NCI-H2196 treated with DMSO at 0.1 percent for 48 hours (cell line): ENCODE results near the gene HARS2.
A peak's percentile ranks its signal among the peaks of the same experiment; 100 is the strongest.
"Not testable (repeated sequence)": the region's sequence is repeated elsewhere in the genome, so short reads cannot be mapped to it uniquely, and the experiment has no call there.

ENCODE experiments used
- DNase-seq: peaks from one replicate; lab custom pipeline; 2025; ENCODE audit not compliant: unreplicated experiment; lab: John Stamatoyannopoulos, UW

HARS2 gene

DNA sequence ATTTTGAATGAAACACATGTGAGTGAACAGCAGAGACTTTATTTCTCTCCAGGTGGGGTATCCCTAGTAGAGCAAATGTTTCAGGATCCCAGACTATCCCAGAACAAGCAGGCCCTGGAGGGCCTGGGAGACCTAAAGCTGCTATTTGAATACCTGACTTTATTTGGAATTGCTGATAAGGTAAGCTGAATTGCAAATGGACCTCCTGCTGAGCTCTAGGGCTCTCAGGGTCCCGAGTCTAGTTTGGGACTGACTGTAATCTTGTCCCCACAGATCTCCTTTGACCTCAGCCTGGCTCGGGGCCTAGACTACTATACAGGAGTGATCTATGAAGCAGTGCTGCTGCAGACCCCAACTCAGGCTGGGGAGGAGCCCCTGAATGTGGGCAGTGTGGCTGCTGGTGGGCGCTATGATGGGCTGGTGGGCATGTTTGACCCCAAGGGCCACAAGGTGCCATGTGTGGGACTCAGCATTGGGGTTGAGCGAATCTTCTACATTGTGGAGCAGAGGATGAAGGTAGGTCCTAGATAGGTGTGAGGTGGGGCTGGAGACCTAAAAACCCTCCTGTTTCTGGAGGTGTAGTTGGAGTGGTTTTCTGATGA is 5.7 kb downstream of the HARS2 start:
- no peak for DNase-seq

DNA sequence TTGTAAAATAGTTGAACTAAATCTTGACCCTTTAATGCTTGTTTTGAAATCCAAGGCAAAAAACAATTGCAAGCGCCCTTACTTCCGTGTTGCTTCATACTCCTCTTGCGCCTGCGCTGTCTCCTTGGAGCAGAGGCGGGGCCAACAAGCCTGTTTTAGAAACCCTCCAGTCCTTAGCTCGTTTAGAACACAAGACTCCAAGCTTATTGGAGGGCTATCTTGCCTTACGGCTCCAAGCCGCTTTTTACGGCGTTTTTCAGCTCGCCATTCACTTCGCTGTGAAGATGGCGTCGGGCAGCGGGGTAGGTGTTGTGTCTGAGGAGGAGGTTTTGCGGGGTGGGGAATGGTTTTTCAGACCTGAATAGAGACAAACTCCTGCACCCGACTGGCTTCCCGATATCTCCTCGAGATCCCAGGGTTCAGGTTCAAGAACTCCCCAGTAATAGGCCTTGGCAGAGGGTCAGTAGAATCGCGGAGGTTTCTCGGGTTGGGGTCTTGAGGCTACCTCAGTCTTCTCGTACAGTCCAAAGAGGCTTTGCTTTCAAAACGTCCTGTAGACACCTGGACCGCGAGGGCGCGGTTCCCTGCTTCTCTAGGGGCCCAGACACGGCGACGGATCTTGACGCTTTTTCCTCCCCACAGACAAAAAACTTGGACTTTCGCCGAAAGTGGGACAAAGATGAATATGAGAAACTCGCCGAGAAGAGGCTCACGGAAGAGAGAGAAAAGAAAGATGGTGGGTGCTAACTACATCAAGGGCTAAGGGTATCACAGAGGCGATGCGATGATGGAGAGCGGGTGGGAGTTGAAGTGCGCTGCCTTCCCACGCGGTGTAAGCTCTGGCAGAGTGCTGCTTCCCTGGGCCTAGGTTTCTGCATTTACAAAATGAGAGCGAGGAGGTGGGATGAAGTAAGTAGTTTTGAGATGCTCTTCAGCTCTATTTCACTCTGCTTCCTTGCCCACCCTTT is 9.2 kb downstream of the HARS2 start, which contains the start of gene ZMAT2:
Gene ZMAT2 (plus strand): TSS at position 271 of the 968 bp plus-strand sequence. CDS start 14 bp downstream, at position 285.
- DNase-seq = peak; percentile 95

DNA sequence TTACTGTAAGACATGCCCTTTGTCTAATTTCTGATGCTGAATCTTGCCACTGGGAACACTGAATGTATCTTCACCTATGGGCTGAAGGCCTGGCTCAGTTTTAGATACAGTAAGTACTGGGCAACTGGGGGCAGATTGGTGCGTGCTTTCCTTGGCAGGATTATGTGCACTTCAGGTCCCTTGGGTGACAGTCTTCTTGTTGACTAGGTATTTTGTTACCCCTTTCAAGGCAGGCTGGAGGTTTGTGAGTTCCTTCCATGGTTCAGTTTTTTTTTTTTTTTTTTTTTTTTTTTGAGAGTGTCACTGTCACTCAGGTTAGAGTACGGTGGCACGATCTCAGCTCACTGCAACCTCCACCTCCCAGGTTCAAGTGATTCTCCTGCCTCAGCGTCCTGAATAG is 16.6 kb downstream of the HARS2 start:
- no peak for DNase-seq

DNA sequence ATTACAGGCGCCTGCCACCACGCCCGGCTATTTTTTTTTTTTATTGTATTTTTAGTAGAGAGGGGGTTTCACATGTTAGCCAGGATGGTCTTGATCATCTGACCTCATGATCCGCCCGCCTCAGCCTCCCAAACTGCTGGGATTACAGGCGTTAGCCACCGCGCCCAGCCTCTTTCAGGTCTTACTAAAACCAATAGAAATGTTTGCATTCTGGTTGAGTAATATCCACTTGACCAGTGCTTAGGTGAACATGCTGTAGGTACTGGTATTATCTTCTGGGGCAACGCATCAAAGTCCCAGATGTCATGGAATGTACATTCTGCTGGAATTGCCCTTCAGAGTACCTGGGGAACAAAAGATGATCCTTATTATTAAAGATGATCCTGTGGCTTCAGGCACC is 17.5 kb downstream of the HARS2 start:
- DNase-seq = not testable (repeated sequence)

DNA sequence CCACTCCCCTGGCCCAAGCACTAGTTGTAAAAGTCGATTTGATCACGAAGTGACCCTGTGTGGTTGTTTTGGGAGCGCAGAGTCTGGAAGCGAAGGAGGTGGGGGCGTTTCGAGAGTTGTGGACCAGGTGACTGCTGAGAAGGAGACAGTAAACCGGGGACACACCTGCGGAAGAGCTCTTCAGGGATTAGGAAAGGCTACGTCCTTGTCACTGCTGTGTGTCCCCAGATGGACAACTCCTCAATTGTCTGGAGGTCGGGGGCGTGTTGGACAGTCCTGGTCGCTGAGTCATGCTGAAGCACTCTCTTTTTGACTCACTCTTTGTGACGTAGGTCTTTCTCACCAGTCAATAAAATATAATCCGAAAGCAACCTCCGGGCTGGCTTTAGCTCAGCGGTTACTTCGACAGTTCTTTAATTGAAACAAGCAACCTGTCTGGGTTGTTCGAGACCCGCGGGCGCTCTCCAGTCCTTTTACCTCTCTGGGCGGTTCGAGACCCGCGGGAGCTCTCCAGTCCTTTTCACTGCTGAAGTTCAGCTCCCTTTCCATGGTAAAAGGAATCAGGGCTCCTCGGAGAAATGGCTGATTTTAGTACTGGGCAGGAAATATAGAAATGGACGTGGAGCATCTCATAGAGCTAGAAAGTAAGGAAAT is 19.8 kb downstream of the HARS2 start:
- peak; percentile 75 for DNase-seq

DNA sequence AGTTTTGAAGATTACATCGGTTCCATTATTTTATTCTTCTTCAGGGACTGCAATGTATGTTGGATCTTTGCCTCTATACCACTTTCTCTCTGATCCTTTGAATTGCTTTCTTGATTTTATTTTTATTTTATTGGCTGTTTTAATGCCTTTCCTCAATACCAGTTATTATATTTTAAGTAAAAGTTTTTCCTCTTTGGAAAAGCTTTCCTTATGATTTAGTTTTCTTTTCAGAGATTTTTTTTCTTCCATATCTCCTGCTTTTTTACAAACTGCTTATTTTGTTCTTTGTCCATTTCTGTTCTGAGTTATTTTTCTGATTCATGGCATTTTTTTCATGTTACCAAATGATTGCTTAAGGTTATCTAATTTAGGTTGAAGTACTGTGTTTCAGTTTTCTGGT is 20.5 kb downstream of the HARS2 start:
- no peak for DNase-seq

DNA sequence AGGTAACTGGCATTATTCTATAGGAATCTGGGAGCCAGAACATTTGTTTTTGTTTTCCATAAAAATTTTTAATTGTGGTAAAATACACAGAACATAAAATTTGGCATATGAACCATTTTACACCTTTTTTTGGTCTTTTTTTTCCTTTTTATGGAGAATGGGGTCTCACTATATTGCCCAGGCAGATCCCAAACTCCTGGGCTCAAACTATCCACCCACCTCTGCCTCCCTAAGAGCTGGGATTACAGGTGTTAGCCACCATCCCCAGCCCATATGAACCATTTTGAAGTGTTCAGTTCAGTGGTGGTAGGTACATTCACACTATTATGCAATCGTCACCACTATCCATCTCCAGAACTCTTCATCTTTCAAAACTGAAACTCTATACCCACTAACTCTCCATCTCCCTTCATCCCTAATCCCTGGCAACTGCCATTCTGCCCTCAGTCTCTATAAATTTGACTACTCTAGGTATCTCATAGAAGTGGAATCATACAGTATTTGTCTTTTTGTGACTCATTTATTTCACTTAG is 22.4 kb downstream of the HARS2 start:
- no peak for DNase-seq

DNA sequence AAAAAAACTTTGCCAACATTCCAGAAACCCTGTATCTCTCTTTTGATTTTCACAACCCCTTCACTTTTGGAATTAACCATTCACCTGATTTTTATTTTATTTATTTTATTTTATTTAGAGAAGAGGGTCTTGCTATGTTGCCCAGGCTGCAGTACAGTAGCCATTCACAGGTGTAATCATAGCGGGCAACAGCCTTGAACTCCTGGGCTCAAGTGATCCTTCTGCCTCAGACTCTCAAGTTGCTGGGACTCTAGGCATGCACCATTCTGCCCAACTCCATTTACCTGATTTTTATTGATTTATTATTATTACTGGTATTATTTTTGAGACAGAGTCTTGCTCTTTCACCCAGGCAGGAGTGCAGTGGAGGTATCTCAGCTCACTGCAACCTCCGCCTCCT is 25.0 kb downstream of the HARS2 start:
- DNase-seq = not testable (repeated sequence)

DNA sequence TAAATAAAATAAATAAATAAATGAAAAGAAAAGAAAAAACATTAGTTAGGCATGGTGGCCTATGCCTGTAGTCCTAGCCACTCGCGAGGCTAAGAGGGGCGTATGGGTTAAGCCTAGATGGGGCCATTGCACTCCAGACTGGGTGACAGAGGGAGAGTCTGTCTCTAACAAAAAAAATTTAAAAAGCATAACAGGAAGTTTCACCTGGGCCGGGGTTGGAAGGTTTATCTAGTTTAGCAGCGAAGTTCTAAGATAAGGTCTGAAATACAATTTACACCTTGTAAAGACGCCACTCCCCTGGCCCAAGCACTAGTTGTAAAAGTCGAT is 27.0 kb downstream of the HARS2 start:
- no peak for DNase-seq

DNA sequence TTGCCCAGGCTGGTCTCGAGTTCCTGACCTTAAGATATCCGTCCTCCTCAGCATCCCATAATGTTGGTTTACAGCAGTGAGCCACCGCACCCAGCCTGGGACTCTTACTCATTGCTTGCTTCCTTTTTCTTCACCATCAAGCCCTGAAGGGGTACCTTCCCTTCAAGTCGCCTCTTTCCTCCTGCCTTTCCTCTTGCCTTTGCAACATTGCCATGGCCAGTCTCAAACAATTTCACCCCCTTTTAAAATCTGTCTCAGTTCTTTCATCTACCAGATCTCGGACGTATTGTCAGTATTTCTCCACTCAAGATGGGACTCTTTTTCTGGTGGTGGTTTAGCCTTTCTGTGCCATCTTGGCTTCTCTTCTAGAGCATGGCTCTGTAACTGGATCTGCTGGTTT is 29.5 kb downstream of the HARS2 start:
- not testable (repeated sequence) for DNase-seq

DNA sequence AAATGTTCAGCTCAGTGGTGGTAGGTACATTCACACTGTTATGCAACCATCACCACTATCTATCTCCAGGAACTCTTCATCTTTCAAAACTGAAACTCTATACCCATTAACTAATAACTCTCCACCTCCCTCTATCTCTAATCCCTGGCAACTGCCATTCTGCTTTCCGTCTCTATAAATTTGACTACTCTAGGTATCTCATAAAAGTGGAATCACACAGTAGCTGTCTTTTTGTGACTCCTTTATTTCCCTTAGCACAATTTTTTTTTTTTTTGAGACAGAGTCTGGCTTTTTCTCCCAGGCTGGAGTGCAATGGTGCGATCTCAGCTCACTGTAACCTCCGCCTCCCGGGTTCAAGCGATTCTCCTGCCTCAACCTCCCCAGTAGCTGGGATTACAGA is 30.1 kb downstream of the HARS2 start:
- not testable (repeated sequence) for DNase-seq

DNA sequence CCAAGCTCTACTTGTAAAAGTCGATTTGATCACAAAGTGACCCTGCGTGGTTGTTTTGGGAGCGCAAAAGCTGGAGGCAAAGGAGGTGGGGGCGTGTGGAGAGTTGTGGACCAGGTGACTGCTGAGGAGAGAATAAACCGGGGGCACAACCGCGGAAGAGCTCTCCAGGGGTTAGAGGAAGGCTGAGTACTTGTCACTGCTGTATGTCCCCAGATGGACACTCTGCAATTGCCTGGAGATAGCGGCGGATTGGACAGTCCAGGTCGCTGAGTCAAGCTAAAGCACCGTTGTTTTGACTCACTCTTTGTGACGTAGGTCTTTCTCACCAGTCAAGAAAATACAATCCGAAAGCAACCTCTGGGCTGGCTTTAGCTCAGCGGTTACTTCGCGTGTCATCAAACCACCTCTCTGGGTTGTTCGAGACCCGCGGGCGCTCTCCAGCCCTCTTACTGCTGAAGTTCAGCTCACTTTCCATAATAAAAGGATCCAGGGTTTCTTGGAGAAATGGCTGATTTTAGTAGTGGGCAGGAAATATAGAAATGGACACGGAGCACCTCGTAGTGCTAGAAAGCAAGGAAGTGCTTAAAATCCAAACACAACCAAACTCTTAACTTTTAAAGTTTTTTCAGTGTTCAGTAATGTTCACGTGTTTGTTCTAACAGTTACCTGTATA is 34.7 kb downstream of the HARS2 start:
- no peak for DNase-seq

DNA sequence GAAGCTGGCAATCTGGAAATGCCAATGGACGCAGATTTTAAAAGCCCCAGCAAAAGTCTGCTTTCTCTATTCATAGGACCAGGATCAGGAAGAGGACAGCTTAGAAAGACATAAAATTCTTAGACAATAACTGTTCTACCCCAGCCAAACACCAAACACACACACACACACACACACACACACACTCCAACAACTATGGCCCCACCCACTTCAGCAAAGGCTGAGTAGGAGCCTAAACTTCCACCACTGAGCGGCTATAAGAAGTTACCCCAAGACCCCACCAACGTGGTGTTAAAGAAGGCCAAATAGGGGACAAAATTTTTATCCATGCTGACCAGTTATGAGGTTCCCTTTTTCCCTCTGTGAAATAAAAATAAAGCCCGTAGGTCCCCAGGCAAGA is 41.8 kb downstream of the HARS2 start:
- DNase-seq = no peak

DNA sequence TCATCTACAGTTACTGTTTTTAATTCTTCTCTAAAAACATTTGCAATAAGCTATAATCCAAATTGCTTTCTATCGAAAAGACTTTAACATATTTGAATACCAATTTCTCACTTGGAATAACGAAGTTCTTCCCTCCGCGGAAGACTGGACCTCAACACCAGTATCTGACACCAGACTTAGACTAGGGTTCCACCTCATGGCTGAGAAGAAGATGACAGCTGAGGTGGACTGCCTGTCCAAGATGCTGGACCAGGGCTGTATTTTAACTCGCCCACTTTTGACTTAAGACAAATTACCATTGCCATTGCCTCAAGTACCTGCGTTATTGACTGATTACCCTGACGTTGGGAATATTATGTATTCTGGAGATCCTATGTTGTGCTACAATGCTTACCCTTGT is 43.1 kb downstream of the HARS2 start:
- no peak for DNase-seq

DNA sequence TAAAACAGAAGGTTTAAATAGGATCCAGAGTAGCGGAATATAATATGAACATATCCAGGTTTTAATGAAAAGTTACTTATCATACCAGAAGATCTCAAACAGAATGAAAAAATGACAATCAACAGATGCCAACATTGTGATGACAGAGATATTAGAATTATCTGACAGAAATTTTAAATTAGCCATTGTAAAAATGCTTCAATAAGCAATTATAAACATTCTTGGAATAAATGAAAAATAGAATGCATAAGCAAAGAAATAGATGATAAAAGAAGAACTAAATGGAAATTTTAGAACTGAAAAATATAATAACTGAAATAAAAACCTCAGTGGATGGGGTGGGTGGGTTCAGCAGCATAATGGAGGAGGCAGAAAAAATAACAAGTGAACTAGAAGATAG is 46.2 kb downstream of the HARS2 start:
- DNase-seq = no peak

DNA sequence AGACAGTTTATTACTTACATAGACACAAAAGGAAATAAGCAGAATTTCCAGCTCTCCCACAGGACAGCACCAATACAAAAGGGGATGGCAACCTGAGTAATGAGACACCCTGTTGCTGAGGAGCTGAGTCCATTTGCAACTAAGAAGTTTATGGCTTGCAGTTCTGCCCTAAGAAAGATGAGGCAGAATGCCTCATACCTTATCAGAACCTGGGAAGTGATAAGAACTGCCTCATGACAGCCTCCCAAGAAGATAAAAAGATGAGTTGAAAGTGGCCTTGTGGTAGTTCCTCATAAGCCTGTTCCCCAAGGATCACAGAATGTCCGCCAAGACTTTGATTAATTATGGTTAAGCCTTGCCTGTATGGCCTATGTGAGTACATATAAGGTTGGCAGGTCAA is 50.7 kb downstream of the HARS2 start:
- no peak for DNase-seq
